Mammary epithelial cell (primary cell): ENCODE data around the gene DDIAS.
"Not testable (repeated sequence)": the region's sequence is repeated elsewhere in the genome, so short reads cannot be mapped to it uniquely, and the experiment has no call there.

Experiments used
- CTCF ChIP-seq, 2 donors: IDR thresholded peaks in 1 of 2; conservative IDR thresholded peaks in 1 of 2; 2 replicates each; pipeline ENCODE4 v1.5.1; 2011 to 2012; ENCODE audit warnings: inconsistent platforms in 2 of 2, low read length in 2 of 2, mild to moderate bottlenecking in 2 of 2, control low read depth in 1 of 2, low read depth in 1 of 2; ENCODE audit not compliant: insufficient read depth in 1 of 2; ENCODE audit errors: extremely low read depth in 1 of 2
- EZH2 ChIP-seq: IDR thresholded peaks from 2 replicates; pipeline ENCODE4 v1.6.1; 2012; ENCODE audit warnings: low read length, inconsistent platforms, borderline replicate concordance

DNA sequence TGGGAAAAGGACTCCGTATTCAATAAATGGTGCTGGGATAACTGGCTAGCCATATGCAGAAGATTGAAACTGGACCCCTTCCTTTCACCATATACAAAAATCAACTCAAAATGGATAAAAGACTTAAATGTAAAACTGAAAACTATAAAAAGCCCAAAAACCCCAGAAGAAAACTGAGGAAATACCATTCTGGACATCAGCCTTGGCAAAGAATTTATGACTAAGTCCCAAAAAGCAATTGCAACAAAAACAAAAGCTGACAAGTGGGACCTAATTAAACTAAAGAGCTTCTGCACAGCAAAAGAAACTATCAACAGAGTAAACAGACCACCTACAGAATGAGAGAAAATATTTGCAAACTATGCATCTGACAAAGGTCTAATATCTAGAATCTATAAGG is 46.6 kb upstream of the DDIAS start:
- TF ChIP-seq CTCF (conservative IDR thresholded peaks at IDR 0.05 in 1 of 2, IDR thresholded peaks at IDR 0.05 in 1 of 2; ENCODE audit: extremely low read depth in 1 of 2, insufficient read depth in 1 of 2, low read depth in 1 of 2, low read length in 2 of 2); EZH2: not testable (repeated sequence)
